Sigmoid colon (tissue), 4 donors: ENCODE measurements around the gene KANK4.

Experiments
- EP300 ChIP-seq, 4 donors: sonication (generic); formaldehyde crosslinking; IDR thresholded peaks; one replicate each; pipeline ENCODE4 v1.6.1; 2017; ENCODE audit warnings: antibody characterized with exemption in 4 of 4
- POLR2A ChIP-seq, 2 donors: fragments of 450-650 bp; IDR thresholded peaks; one replicate each; pipeline ENCODE4 v1.6.1; 2016; ENCODE audit warnings: antibody characterized with exemption in 2 of 2, mild to moderate bottlenecking in 2 of 2, moderate library complexity in 2 of 2
- POLR2AphosphoS5 ChIP-seq, 4 donors: sonication (generic); formaldehyde crosslinking; IDR thresholded peaks; one replicate each; pipeline ENCODE4 v1.6.1; 2017; ENCODE audit warnings: antibody characterized with exemption in 4 of 4
- TF ChIP-seq, protein P1 (sequence below), 4 experiments: fragments of 450-650 bp in 3 of 4; fragments of 200-600 bp in 1 of 4; IDR thresholded peaks; one replicate each; pipeline ENCODE4 v1.5.1; 2016 to 2019; ENCODE audit warnings: antibody characterized with exemption in 4 of 4, mild to moderate bottlenecking in 3 of 4, moderate library complexity in 2 of 4

GRCh38 chr1:62343911-62344310 lies 24.7 kb upstream of the KANK4 start:
- TF ChIP-seq, protein P1, sequence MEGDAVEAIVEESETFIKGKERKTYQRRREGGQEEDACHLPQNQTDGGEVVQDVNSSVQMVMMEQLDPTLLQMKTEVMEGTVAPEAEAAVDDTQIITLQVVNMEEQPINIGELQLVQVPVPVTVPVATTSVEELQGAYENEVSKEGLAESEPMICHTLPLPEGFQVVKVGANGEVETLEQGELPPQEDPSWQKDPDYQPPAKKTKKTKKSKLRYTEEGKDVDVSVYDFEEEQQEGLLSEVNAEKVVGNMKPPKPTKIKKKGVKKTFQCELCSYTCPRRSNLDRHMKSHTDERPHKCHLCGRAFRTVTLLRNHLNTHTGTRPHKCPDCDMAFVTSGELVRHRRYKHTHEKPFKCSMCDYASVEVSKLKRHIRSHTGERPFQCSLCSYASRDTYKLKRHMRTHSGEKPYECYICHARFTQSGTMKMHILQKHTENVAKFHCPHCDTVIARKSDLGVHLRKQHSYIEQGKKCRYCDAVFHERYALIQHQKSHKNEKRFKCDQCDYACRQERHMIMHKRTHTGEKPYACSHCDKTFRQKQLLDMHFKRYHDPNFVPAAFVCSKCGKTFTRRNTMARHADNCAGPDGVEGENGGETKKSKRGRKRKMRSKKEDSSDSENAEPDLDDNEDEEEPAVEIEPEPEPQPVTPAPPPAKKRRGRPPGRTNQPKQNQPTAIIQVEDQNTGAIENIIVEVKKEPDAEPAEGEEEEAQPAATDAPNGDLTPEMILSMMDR (IDR thresholded peaks at IDR 0.05) = no peak
- TF ChIP-seq POLR2A (IDR thresholded peaks at IDR 0.05) = no peak
- TF ChIP-seq POLR2AphosphoS5 (IDR thresholded peaks at IDR 0.05) = no peak
- no peak for TF ChIP-seq EP300 (IDR thresholded peaks at IDR 0.05)
